Stimulated activated CD4-positive, alpha-beta T cell treated with anti-CD3 and anti-CD28 coated beads, Interleukin-15, amount 100 ng/mL, for 1 hour (primary cell): ENCODE measurements around the gene LAMA5.

Experiments used
- DNase-seq, 2 donors: peaks; one replicate each; pipeline ENCODE4 v3.0.0-alpha.2; 2020; ENCODE audit warnings: low read depth in 1 of 2, low spot score in 1 of 2

Gene LAMA5

GRCh38 chr20:62316331-62317166, 50.6 kb downstream of the LAMA5 start:
- DNase-seq = no peak

- no peak for DNase-seq
Measured at GRCh38 chr20:62315773-62316172, 51.3 kb downstream of the LAMA5 start.

- DNase-seq = no peak
Measured at GRCh38 chr20:62314711-62315302, 52.3 kb downstream of the LAMA5 start.

DNA sequence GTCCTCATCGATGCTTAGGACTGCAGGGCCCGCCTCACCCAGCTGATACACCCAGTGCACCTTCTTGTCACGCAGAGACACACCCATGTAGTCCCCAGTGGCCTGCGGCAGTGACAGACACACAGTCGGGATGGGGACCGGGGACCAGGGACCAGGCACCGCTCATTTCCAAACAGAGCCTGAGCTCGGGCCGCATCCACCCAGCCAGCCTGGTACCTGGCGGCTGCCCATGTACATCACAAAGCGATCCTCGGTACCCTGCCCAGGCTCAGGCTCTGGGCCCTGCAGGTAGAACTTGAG, 52.8 kb downstream of the LAMA5 start:
- no peak for DNase-seq

- no peak for DNase-seq
Measured at GRCh38 chr20:62313460-62314338, 53.4 kb downstream of the LAMA5 start.

- no peak for DNase-seq
Measured at GRCh38 chr20:62313021-62313420, 54.1 kb downstream of the LAMA5 start.

GRCh38 chr20:62312662-62312977, 54.5 kb downstream of the LAMA5 start:
- DNase-seq = no peak

- no peak for DNase-seq
Measured at GRCh38 chr20:62311832-62312661, 55.1 kb downstream of the LAMA5 start.

- no peak for DNase-seq
Measured at GRCh38 chr20:62311150-62311549, 56.0 kb downstream of the LAMA5 start.

GRCh38 chr20:62310757-62311121, 56.4 kb downstream of the LAMA5 start:
- DNase-seq = no peak

- DNase-seq = no peak
Measured at GRCh38 chr20:62309947-62310756, 57.0 kb downstream of the LAMA5 start.

- no peak for DNase-seq
Measured at GRCh38 chr20:62309198-62309944, 57.7 kb downstream of the LAMA5 start.

DNA sequence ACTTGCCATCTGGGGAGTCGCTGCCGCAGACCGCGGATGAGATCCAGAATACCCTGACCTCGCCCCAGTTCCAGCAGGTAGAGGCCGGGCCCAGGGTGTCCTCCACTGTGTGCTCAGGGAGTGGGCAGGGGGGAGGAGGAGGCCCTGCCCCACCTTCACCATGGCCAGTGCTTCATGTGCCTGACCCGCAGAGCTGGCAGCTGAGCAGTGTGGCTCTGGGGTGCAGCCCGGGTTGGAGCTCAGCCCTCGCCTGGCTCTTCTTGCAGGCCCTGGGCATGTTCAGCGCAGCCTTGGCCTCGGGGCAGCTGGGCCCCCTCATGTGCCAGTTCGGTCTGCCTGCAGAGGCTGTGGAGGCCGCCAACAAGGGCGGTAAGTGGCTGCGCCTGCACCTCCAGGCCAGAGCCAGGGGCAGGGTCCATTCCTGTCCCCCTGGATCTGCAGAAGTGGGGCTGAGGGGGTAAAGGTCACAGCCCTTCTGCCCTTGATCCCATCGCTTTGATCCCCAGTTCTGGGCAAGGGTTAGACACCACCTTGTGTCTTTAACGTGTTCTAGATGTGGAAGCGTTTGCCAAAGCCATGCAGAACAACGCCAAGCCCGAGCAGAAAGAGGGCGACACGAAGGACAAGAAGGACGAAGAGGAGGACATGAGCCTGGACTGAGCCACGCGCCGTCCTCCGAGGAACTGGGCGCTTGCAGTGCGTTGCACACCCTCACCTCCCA, 58.9 kb downstream of the LAMA5 start:
- no peak for DNase-seq

DNA sequence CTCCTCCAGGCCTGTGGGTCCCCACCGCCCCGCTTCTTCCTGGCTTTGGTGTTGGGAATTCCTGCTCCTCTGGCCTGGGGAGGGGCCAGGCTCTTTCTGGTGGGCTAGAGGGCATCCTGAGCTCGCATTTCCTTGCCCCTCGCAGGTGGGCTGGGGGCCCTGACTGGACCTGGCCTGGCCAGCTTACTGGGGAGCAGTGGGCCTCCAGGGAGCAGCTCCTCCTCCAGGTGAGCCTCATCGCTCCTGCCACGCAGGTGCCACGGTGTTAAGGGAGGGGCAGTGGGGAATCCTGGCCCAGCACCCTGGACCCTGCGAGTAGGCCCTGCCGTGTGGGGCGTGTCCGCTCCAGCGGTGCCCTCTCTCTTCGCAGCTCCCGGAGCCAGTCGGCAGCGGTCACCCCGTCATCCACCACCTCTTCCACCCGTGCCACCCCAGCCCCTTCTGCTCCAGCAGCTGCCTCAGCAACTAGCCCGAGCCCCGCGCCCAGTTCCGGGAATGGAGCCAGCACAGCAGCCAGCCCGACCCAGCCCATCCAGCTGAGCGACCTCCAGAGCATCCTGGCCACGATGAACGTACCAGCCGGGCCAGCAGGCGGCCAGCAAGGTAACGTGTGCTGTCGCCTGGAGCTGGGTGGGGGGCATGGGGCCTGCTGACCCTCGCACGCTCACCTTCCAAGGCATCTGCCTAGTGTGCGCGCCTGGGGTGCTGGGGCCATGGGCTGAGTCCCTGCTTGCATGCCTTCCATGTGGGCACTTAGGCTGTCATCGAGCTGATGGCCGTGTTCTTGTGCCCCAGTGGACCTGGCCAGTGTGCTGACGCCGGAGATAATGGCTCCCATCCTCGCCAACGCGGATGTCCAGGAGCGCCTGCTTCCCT, 59.6 kb downstream of the LAMA5 start:
- DNase-seq = no peak

- no peak for DNase-seq
Measured at GRCh38 chr20:62306414-62307187, 60.5 kb downstream of the LAMA5 start.

DNA sequence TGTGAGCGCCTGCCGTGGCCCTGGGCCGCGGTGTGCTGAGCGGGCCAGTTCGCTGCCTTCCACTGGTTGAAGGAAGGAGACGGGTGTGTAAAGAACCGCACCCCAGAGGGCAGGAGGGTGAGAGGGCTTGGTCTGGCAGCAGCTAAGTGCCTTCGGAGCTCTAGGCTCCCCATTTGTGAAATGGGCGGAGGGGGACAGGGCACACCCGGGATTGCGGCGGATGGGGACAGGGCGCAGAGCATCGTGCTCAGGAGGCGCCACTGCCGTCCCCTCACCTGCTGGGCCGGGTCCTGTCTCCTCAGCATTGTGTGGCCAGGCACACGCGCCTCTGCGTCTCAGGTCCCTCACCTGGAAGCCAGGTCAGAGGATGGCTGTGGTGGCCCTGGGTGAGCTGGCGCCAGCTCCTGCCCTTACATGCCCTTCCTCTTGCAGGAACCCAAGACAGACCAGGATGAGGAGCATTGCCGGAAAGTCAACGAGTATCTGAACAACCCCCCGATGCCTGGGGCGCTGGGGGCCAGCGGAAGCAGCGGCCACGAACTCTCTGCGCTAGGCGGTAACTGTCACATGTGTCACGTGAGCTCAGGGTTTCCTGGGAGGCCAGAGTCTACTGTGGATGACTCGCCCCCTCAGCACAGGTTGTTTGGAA, 61.2 kb downstream of the LAMA5 start:
- DNase-seq = no peak
